ENCODE data around the gene OPRD1.
A peak's percentile ranks its signal among the peaks of the same experiment; 100 is the strongest.
"Not testable (repeated sequence)": the region's sequence is repeated elsewhere in the genome, so short reads cannot be mapped to it uniquely, and the experiment has no call there.

The OPRD1 gene

GRCh38 chr1:28848416-28848815 is 36.4 kb downstream of the OPRD1 start:
- DNase-seq: no peak

DNA sequence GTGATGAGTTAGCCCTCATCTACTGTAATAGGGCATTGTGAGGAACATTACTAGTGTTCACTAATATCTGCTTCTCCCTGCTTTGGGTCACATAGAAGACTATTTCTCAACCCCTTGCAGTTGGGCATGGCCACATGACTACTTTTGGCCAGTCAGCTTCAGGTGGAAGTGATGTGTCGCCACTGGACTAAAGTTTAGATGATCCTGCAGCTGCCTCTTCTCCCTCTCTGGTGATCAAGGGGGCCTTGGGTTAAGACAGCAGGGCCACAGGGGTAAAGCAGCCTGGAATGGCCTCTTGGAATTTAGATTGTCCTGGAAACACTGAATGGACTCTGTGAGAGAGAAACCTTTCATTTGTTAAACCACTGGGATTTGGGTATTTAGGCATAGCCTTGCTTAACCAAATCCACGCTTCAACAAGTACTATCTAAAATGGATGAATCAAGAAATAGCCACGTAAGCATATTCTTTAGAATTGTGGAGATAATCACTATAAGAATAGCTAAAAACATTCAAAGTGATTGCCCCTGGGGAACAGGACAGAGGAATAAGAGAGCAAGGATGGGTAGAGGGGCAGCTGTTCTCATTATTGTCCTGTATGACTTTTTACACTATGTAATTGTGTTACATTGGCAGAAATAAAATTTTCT is 41.2 kb downstream of the OPRD1 start:
- DNase-seq: no peak

DNA sequence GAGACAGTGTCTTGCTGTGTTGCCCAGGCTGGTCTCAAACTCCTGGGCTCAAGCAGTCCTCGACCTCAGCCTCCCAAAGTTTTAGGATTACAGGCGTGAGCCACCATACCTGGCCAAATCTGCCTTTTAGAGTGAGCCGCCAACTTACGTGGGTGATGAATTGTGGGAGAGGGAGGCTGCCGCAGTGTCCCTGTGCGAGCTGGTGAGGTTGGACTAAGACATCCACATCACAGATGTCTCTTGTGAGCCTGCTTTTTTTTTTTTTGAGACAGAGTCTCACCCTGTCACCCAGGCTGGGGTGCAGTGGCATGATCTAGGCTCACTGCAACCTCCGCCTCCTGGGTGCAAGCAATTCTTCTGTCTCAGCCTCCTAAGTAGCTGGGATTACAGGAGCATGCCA is 42.4 kb downstream of the OPRD1 start:
- not testable (repeated sequence) for DNase-seq

DNA sequence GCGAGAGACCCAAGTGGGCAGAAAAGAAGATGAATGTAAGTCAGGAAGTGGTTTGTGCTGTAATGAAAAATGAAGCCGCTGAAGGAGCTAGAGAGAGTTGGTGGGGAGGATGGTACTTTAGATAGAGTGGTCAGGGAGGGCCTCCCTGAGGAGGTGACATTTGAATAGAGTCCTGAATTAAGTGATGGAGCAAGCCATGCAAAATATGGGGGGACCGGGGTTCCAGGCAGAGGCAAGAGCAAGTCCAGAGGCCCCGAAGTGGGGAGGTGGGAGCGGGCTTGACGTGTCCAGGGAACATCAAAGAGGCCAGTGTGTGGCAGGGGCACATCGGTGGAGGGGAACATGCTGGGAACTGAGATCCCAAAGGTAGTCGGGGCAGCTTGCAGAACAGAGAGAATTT is 43.1 kb downstream of the OPRD1 start:
- no peak for DNase-seq

GRCh38 chr1:28855469-28855951 is 43.5 kb downstream of the OPRD1 start:
- no peak for DNase-seq

GRCh38 chr1:28855969-28856368 is 44.0 kb downstream of the OPRD1 start:
- DNase-seq: no peak

GRCh38 chr1:28860332-28861073 is 48.5 kb downstream of the OPRD1 start:
- DNase-seq: no peak

DNA sequence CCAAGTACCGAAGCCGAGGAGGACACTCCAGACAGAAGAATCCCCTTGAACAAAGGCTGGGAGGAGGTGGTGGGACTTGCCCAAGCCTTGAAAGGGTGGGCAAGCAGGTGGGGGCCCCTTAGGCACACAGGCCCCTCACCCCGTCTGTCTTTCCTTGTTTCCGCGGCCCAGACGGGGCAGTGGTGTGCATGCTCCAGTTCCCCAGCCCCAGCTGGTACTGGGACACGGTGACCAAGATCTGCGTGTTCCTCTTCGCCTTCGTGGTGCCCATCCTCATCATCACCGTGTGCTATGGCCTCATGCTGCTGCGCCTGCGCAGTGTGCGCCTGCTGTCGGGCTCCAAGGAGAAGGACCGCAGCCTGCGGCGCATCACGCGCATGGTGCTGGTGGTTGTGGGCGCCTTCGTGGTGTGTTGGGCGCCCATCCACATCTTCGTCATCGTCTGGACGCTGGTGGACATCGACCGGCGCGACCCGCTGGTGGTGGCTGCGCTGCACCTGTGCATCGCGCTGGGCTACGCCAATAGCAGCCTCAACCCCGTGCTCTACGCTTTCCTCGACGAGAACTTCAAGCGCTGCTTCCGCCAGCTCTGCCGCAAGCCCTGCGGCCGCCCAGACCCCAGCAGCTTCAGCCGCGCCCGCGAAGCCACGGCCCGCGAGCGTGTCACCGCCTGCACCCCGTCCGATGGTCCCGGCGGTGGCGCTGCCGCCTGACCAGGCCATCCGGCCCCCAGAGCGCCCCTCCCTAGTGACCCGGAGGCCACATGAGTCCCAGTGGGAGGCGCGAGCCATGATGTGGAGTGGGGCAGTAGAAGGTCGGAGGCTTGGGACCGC is 50.8 kb downstream of the OPRD1 start:
- DNase-seq: no peak

GRCh38 chr1:28864695-28865094 is 52.7 kb downstream of the OPRD1 start:
- no peak for DNase-seq

- no peak for DNase-seq
Observed at GRCh38 chr1:28865997-28866650, 54.2 kb downstream of the OPRD1 start.

- no peak for DNase-seq
Observed at GRCh38 chr1:28867850-28868249, 55.9 kb downstream of the OPRD1 start.

GRCh38 chr1:28869952-28870351 is 58.0 kb downstream of the OPRD1 start:
- DNase-seq: no peak

DNA sequence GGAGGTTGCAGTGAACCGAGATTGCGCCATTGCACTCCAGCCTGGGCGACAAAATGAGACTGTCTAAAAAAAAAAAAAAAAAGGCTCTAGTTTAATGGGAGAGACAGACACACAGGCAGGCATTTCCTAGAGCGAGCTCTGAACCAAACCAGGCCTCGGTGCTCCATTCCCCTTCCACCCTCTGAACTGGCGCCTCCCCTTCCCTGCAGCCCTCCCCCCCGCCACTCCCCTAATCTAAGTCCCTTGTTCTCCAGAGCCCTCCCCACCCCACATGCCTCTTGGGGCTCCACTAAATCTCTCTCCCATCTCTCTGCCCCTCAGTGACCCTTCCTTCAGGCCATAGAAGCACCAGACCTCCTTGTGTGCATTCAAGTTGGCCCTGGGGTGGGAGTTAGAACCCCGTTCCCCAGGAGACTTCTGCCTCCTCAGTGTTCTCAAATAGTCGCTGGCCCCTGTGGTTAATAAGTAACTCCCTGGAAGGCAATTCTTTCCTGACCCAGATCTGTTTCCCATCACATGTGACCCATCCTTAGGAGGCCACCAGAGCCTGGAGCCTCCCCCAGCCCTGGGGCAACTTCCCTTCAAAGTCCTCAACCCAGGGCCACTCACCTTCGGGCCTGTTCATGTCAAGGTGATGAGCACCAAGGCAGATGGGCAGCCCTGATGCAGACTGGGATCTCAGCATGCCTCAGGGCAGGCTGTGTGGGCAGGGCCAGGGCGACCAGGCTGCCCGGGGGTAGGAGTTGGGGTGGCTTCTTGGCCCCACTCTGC is 59.8 kb downstream of the OPRD1 start:
- DNase-seq: no peak

DNA sequence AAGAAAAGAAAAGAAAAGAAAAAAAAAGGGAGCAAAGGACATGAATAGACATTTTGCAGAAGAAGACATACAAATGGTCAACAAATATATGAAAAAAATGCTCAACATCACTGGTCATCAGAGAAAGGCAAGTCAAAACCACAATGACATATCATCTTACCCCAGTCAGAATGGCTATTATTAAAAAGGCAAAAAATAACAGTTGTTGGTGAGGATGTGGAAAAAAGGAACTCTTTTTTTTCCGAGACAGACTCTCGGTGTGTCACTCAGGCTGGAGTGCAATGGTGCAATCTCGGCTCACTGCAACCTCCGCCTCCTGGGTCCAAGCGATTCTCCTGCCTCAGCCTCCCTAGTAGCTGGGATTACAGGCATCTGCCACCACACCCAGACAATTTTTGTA is 63.2 kb downstream of the OPRD1 start:
- DNase-seq: not testable (repeated sequence)

DNA sequence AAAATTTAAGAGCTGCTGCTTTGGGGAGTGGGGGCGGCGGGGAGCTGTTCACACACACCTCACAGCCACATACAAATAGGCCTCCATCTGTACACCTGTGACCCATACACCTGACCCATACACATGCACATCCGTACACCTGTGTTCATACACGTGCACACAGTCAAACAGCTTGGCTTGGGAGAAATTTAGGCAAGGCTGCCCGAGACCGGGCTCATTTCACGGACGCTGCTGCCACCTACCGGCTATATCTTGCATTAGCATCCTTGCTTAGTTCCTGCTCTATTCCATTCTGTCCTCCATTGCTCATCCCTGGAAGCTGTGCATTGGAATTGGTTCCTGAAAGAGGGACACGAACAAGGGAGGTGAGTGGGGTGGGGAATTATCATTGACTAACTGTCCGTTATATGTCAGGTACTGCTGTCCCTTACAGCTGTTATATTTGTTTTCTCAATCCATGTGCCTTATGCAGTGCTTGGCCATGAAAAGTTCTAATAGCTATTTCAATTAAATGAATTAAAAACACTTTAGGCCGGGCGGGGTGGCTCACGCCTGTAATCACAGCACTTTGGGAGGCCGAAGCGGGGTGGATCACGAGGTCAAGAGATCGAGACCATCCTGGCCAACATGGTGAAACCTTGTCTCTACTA is 65.3 kb downstream of the OPRD1 start:
- peak; percentile 68 for DNase-seq

- no peak for DNase-seq
Observed at GRCh38 chr1:28878796-28879195, 66.8 kb downstream of the OPRD1 start.

- peak; percentile 68 for DNase-seq
Observed at GRCh38 chr1:28882009-28882628, 70.1 kb downstream of the OPRD1 start.

DNA sequence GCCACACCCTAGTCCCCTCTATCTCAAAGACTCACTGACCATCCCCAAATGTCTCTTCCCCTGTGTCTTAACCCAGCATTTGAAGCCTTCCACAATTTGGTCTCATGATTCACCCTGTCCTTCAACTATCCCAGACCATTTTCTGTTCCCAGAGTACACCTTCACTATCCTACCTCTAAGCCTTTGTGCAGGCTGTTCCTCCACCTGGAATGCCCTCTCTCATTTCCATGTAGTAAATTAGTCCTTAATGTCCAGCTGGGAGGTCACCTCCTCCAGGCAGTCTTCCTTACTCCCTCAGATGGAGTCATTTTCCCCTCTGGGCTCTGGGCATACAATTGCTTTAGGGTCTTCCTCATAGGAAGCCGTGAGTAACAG is 71.3 kb downstream of the OPRD1 start:
- DNase-seq: no peak

- no peak for DNase-seq
Observed at GRCh38 chr1:28885472-28885877, 73.5 kb downstream of the OPRD1 start.

DNA sequence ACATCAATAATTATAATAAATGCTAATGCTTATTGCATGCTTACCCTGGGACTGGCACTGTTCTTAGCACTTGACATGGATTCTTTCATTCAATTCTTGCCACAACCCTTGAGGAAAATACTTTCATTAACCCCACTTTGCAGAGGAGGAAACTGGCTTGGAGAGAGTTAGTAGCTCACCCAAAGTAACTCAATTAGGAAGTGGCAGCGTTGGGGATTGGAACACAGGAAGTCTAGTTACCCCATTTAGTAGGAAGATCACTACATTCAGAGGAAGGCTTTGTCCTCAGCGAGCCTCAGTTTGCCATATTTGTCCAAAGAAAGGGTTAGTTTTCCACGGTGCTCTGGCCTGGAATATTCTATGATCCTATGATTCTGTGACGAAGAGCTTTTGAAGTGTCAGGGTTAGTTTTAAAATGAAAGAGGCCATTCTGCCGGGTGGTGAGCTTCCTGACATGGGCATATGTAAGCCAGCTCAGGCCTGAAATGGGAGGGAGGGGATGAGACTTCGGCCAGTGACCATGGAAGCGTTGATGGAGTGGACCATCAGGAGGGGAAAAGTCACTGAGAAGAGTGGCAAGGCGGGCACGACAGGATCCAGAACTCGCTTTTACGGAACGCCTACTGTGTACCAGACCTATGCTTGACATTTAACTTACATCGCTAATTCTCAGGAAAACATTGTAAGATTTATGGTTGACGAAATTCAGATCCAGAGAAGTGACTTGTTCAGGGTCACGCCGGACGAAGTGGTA is 74.2 kb downstream of the OPRD1 start:
- no peak for DNase-seq

All from effector CD8-positive, alpha-beta T cell (primary cell).